GM06990 (cell line): Measurements from ENCODE around the gene PNLIPRP3.

Source experiments
- DNase-seq: peaks from one replicate; pipeline ENCODE4 v3.0.0-alpha.2; 2011; ENCODE audit not compliant: insufficient read length; ENCODE audit errors: extremely low read depth
- H3K27me3 ChIP-seq: replicated peaks from 2 replicates; pipeline ENCODE4 v1.6.0; 2011; ENCODE audit warnings: low read length; ENCODE audit not compliant: control insufficient read depth, insufficient read depth
- H3K36me3 ChIP-seq: 2 replicates; pipeline ENCODE4 v1.5.1; 2011; ENCODE audit warnings: low read length; ENCODE audit not compliant: control insufficient read depth, insufficient read depth
- H3K4me3 ChIP-seq: replicated peaks from 2 replicates; pipeline ENCODE4 v1.5.1; 2011; ENCODE audit warnings: low read depth, mild to moderate bottlenecking, control low read depth, low read length
- TF ChIP-seq, protein P1 (sequence below): IDR thresholded peaks from 2 replicates; pipeline ENCODE4 v1.5.1; 2011; ENCODE audit warnings: low read length, control low read depth, mild to moderate bottlenecking, inconsistent platforms; ENCODE audit not compliant: insufficient read depth, poor library complexity, severe bottlenecking

The PNLIPRP3 gene

DNA sequence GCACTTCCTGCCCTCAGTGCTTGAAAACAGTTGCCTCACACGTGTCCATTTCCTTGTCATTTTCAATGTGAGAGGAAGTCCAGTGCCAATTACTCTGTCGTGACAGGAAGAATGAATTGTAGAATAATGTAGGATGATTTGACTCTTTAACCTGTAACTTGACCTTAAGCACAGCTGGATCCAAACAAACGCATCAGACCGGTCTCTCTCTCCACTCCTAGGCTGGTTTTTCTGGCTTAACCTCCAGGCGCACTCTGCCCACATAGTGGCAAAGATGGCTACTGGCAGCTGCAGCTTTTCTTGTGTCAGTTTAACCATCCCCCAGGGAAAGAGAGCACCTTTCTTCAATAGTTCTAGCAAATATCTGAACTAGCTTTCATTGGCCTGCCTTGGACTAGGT lies 29.4 kb upstream of the PNLIPRP3 start:
- TF ChIP-seq, protein P1, sequence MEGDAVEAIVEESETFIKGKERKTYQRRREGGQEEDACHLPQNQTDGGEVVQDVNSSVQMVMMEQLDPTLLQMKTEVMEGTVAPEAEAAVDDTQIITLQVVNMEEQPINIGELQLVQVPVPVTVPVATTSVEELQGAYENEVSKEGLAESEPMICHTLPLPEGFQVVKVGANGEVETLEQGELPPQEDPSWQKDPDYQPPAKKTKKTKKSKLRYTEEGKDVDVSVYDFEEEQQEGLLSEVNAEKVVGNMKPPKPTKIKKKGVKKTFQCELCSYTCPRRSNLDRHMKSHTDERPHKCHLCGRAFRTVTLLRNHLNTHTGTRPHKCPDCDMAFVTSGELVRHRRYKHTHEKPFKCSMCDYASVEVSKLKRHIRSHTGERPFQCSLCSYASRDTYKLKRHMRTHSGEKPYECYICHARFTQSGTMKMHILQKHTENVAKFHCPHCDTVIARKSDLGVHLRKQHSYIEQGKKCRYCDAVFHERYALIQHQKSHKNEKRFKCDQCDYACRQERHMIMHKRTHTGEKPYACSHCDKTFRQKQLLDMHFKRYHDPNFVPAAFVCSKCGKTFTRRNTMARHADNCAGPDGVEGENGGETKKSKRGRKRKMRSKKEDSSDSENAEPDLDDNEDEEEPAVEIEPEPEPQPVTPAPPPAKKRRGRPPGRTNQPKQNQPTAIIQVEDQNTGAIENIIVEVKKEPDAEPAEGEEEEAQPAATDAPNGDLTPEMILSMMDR: no peak
- no peaks in the 10 kb centered on the region for H3K36me3 ChIP-seq
- no peaks in the 10 kb centered on the region for H3K27me3 ChIP-seq
- no peak overlapping the region for H3K4me3 ChIP-seq
- DNase-seq: no peak

DNA sequence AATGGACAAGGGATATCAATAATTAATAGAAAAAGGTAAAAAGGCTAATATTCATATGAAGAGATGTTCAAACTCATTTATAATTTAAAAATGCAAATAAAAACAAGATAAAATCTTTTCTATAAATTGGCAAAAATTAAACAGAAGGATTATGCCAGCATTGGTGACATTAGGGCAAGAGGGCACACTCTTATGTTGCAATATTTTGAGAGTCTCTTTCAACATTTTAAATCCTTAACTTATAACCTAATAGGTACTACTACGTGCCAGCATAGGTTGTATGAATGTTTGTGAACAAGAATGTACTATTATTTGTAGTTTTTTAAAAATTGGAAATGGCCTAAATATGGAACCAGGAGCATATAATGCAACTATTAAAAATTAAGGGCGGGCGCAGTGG lies 24.8 kb upstream of the PNLIPRP3 start:
- no peak for DNase-seq
- TF ChIP-seq, protein P1: no peak
- no peak overlapping the region for H3K4me3 ChIP-seq

DNA sequence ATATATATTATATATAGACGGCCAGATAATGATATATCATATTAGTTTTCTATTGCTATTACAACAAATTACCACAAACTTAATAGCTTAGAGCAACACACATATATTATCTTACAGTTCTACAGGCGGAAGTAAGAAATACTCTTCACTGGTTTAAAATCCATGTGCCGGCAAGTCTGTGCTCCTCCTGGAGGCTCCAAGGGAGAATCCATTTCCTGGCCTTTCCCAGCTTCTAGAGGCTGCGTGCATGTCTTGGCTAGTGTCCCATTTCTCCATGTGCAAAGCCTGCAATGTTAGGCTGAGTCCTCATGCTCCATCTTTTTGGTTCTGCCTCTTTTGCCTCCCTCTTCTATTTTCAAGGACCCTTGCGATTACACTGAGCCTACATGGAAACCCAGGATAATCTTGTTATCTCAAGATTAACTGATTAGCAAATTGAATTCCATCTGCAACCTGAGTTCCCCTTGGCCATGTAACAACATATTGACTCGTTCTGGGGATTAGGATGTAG lies 23.9 kb upstream of the PNLIPRP3 start:
- Histone ChIP-seq H3K36me3 (no peaks in the 10 kb centered on the region), H3K4me3 (no peak overlapping the region), H3K27me3 (no peaks in the 10 kb centered on the region)
- DNase-seq: no peak
- TF ChIP-seq, protein P1: no peak

More for the DNA sequence above, 24.8 kb upstream of the PNLIPRP3 start:
- Histone ChIP-seq H3K36me3 (no peaks in the 10 kb centered on the region), H3K27me3 (no peaks in the 10 kb centered on the region)

DNA sequence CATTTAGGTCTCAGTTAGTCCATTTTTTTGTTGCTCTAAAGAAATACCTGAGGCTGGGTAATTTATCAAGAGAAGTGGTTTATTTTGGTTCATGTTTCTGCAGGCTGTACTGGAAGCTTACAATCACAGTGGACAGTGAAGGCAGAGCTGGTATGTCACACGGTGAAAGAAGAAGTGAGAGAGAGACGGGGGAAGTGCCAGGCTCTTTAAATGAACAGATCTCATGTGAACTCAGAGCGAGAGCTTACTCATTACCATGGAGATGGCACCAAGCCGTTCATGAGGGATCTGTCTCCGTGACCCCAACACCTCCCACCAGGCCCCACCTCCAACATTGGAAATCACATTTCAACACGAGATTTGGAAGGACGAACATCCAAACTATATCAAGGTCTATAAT lies 18.9 kb upstream of the PNLIPRP3 start:
- no peaks in the 10 kb centered on the region for H3K36me3 ChIP-seq
- DNase-seq: no peak
- no peak overlapping the region for H3K4me3 ChIP-seq
- no peaks in the 10 kb centered on the region for H3K27me3 ChIP-seq
- TF ChIP-seq, protein P1: no peak

DNA sequence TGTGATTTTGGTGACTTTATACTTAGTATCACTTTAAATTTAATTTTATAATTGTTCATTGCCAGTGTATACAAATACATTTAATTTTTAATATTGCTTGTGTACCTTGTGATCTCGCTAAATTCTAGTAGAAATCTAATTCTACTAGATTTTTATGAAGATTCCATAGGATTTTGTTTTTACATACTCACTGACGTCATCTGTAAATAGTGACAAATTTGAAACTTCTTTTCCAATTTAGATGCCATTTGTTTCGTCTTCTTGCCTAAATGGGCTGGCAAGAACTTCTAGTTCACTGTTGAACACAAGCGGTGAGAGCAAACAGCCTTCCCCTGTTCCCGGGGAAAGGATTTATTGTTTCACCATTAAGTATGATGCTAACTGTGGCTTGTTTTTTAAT lies 17.3 kb upstream of the PNLIPRP3 start:
- DNase-seq: no peak
- H3K36me3 ChIP-seq: no peaks in the 10 kb centered on the region
- H3K4me3 ChIP-seq: no peak overlapping the region
- TF ChIP-seq, protein P1: no peak
- no peaks in the 10 kb centered on the region for H3K27me3 ChIP-seq

DNA sequence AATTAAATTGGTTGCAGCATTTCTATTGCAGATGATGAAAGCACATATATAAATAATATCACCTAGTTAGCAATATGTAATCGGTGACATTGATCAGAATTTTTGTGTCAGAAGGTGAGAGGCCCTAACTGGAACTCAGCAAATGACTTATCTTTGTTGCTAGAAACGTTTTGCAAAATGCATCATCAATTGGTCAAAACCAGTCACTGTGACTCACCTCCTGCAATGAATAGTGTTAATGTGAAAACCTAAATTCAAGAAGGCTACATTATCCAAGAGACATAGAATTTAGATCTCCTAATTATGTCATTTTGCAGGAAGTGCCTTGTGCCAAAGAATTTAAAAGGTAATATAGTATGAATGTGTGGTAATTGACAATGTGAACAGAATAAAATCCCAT lies 9.8 kb upstream of the PNLIPRP3 start:
- no peaks in the 10 kb centered on the region for H3K27me3 ChIP-seq
- no peak for DNase-seq
- TF ChIP-seq, protein P1: no peak
- H3K4me3 ChIP-seq: no peak overlapping the region
- H3K36me3 ChIP-seq: no peaks in the 10 kb centered on the region
